HG03095 (cell line): Measurements from ENCODE around the gene CBLL1.

Source experiments
- ATAC-seq: cut with Tn5 transposase; IDR thresholded peaks from one replicate; pipeline ENCODE4 v1.9.1; 2021; ENCODE audit warnings: moderate library complexity; ENCODE audit not compliant: unreplicated experiment

The CBLL1 gene

GRCh38 chr7:107809179-107809578 is 65.2 kb downstream of the CBLL1 start:
- no peak for ATAC-seq

GRCh38 chr7:107810626-107811025 is 66.7 kb downstream of the CBLL1 start:
- no peak for ATAC-seq
